ENCODE measurements around the gene PKMYT1.
"Not testable (repeated sequence)": the region's sequence is repeated elsewhere in the genome, so short reads cannot be mapped to it uniquely, and the experiment has no call there.

PKMYT1 gene

DNA sequence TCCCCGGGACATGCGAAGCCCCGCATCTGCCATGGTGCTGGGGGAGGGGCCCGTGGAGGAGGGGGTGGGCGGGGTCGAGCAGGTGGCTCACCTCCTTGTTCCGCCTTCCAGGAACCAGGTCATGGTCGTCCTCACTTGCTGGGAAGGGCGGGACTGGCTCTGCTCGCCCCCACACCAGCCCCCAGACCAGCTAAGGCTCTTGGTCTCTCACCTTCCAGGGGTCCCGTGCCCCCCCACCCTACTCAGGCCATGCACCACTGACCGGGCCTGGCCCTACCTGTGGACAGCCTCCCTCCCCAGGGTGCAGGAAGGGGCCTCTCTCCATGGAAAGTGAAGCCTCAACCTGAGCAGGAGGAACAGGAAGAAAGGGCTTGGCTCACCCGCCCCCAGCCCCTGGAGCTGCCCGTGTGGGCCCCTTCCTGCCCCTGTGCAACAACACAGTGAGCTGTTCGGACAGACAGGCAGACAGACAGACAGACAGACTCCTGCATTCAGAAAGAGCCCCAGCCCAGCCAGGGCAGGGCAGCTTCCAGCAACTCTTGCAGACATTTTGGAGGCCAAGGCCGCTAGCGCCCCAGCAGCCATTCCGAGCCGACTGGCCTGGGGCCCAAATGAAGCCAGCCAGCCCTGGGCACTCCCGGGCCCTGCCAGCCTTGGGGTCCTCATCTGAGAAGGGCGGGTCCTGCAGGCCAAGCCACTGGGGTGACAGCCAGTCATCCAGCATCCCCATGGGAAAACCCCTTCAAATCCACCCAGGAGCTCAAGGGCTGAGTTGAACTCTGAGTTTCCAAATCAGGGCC, 24.3 kb downstream of the PKMYT1 start:
- no peak for DNase-seq

DNA sequence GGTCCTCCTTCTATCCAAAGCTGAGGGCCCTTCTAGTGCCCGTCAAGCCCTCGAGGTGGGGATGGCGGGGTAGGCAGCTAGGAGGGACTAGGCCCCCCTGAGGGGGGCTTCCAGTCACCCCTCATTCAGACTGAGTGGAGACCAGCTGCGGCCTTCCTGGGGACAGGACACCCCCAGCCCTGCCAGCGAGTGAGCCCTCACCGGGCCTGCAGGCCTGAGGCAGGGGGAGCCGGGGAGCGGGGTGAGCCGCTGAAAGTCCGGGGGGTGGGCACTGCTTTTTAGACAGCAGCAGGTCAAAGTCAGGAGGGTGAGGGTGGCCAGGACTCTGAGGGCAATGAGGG, 24.8 kb downstream of the PKMYT1 start:
- DNase-seq, result no peak

DNA sequence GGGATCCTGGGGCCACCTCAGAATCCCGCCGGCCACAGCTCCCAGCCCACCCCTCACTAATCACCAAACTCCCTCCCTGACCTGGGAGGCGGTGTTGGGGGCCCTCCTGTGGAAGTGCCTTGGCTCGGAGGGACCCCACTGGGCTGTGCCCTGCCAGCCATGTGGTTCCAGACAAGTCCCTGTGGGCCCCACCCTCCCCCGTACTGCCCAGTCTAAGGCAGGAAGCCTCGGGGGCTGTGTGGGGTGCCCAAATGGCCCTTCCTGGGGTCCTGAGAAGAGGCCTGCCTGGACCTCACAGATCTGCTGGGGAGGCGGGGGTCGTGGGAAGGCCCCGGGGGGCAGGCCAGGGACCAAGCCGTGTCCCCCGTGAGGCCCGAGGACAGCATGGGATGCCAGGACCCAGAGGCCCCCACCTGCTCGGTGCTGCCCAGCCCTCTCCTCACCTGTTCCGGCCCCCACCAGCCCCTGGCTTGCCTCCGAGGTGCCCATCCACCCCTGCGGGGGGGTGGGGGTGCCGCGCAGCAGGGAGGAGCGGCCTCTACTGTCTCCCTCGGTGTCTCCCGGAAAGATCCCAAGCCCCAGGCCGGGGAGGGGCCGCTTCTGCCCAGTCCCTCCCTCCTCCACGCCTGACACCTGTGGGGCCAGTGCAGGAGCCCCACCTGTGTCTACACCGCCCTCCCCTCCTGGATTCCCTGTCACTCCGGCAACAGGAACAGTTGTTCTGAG, 25.4 kb downstream of the PKMYT1 start:
- no peak for DNase-seq

DNA sequence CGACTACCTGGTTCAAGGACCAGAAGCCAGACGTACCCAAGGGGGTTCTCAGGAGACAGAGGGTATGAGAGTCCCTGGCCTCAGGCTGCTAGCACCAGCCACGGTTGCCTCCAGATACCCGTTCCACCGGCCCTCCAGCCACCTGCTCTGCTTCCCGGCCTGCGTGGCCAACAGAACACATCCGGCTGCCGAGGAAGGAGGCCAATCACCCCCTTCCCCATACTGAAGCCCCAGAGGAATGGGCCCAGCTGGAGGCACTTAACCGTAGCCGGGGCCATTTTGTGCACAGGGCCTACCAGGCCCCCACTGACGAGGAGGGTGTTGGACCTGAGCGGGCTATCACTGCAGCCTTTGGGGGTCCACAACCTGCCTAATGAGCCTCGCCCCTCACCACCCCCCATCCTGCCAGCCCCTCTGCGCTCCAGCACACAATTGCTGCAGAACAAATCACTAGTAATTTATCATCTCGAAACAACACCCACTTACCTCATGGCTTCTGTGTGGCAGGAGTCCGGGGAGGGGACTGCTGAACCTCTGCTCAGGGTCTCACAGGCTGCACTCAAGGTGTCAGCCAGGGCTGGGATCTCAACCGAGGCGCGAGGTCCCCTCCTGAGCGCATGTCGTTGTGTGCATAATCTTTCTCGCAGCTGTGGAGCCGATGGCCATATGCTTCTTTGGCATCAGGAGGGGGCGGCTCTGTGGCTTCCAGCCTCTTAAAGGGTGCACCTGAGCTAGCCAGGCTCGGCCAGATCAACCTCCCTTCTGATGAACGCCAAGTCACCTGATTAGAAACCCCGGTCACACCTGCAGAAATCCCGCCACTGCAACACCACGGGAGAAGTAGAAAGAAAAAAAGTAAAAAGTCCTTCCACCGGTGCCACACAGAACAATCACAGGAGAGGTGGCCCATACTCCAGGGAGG, 26.3 kb downstream of the PKMYT1 start:
- peak; percentile 28 for DNase-seq

DNA sequence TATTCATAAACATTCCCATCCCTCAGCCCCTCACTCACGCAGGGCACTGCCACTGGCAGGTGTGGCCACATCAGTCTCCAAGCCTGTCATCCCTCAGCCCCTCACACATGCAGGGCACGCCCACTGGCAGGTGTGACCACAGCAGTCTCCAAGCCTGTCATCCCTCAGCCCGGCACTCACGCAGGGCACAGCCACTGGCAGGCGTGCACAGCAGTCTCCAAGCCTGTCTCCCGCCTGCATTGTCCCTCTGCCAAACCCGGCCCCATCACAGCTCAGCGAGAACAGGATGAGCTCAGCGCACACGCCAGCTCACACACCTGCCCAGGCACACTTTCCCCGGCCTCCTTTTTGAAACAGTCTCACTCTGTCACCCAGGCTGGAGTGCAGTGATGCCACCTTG, 27.6 kb downstream of the PKMYT1 start:
- no peak for DNase-seq

DNA sequence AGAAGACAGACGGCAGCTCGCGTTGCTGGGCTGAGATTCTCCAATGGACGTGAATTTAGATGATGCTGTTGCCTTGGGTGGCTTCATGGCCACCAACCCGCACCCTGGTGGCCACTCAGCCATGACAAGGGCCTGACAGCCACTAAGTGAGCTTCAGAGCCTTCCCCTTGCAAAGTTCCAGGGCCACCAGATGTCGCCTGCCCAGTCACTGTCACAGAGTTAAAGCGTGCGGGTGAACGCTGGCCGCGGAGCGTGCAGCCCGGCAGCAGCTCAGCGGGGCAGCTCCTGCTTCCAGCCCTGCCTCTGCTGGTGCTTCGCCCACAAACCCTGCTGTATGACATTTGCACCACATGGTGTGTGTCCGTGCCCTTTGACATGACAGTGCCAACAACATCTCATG, 29.5 kb downstream of the PKMYT1 start:
- no peak for DNase-seq

DNA sequence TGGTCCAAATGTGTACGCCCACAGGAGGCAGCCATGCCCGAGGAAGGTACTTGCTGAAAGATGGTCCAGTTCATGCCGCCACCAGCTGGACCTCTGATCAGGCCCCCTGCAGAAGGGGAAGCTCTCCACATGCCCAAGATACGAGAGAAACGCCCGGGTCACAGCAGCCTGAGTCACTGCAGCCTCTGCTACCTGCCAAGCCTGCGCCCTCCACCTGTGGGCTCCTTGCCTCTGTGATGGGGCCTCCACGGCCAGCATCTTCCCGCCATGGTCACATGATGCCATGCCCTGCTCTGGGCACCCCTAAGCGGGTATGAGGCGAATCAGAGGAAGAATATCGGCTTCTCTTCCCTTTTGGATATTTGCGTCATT, 29.9 kb downstream of the PKMYT1 start:
- DNase-seq, result no peak

DNA sequence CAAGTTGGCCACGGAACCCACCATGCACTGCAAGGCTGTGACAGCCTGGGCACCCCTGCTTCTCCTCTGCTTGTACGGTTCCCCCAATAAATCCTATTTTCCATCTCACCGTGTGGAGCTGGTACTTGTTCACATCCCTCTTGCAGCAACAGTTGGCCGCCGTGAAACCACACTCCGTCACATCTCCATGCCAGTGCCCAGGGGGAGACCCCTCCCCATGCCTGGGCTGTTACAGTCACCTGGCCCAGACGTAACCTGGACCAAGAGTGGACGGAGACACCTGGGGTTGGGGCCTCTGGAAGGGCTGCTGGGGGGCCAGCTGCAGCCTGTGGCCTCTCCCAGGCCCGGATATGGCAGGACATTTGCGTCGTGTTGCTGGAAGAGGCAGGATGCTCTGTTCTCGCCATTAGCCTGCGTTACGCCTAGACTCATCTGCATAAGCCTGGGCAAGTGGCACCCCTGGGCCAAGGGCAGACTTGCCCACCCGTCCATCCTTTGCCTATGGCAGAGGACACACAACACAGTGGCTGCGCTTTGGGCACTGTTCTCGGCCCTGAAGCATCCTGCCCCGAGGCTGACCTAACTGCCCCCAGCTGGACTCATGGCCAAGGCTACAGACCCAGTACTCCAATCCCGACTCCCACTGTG, 30.4 kb downstream of the PKMYT1 start:
- DNase-seq, result no peak

DNA sequence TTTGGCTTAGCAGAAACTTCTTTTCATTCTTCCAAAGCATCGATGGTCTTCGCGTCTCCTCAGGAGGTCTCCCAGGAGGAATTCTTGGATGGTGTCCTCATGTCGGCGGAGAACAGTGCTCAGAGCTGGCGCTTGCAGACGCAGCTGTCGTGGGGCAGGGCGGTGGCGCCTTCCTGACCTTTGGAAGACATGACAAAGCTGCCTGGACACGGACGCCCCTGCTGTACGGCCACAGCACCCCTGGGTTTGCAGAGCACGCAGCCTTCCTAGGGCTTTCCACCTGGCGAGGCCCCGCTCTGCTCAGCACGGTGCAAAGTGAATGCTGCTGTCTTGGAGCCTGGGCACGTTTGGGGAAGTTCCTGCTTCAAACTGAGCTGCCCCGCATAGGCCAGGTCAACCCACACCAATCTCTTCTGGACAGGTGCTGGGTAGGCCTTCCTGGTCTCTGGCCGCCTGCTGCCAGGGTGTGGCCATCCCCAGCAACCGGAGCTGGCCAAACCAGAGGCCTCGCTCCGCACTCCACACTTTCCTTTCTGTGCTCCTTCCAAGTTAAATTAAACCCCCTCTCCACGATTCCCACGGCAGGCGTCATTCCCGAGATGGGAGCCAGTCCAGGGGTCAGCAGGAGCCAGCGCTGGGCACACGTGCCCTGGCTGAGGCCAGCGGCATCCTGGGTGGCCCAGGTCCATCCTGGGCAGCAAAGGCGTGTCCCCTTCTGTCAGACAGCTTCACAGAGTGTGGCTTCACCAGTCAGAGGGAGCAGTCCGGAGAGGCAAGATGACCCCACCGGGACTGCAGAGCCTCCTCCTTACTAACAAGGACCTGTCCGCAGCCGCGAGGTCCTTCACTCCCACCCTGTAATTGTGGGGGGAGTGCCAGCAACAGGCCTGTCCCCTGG, 31.2 kb downstream of the PKMYT1 start:
- no peak for DNase-seq

DNA sequence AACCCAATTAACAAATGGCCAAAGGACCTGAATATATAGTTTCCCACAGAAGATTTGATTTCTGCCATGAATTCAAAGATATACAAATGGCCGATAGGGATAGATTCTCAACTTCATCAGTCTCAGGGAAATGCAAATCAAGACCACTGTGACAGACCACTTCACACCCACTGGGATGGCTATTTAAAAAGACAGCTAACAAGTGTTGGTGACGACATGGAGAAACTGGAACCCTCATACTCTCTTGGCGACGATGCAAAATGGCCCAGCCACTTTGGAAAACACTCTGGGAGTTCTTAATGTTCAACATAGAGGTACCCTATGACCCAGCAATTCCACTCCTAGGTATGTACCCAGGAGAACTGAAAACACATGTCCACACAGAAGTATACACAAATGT, 33.6 kb downstream of the PKMYT1 start:
- no peak for DNase-seq

DNA sequence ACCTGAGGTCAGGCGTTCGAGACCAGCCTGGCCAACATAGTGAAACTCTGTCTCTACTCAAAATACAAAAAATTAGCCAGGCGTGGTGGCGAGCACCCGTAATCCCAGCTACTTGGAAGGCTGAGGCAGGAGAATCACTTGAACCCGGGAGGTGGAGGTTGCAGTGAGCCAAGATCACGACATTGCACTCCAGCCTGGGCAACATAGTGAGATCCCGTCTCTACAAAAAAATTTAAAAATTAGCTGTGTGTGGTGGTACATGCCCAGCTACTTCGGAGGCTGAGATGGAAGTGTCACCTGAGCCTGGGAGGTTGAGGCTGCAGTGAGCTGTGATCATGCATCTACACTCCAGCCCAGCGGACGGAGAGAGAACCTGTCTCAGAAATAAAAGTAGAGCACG, 36.5 kb downstream of the PKMYT1 start:
- not testable (repeated sequence) for DNase-seq

DNA sequence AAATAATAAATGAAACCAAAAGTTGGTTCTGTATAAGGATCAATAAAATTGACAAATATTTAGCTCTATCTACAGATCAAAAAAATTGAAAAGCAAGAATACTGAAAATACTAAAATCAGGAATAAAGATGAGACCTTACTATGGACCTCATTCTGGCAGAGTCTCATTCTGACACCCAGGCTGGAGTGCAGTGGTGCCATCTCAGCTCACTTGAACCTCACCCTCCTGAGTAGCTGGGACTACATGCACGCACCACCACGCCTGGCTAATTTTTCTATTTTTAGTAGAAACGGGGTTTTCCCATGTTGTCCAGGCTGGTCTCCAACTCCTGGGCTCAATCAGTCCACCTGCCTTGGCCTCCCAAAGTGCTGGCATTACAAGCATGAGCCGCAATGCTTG, 38.2 kb downstream of the PKMYT1 start:
- no peak for DNase-seq

DNA sequence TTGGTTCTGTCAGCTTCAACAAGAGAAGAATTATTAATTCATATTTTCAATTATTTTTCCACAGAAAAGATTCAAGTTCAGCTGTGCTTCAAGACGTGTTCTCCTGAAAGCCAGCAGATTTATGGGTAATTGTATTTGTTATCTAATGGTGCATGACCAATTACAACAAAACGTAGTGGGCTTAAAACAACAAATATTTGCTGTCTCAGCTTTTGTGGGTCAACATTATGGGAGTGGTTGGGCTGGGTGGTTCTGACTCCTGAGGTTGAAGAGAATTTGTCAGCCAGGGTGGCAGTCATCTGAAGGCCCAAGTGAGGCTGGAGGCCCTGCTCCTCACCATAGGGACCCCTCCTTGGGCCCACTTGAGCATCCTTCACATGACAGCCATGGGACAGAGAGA, 40.3 kb downstream of the PKMYT1 start:
- DNase-seq, result no peak

DNA sequence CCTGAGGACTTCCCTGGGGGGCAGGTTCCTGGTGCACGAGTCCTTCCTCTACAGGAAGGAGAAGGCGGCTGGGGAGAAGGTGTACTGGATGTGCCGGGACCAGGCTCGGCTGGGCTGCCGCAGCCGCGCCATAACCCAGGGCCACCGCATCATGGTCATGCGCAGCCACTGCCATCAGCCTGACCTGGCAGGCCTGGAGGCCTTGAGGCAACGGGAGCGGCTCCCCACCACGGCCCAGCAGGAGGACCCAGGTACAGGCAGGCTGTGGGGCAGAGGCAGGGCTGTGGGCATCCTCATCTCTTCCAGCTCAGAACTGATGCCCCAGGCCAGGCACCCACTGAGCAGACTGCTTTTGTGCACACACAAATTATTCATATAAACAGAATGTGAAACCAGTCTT, 42.0 kb downstream of the PKMYT1 start:
- DNase-seq, result no peak

DNA sequence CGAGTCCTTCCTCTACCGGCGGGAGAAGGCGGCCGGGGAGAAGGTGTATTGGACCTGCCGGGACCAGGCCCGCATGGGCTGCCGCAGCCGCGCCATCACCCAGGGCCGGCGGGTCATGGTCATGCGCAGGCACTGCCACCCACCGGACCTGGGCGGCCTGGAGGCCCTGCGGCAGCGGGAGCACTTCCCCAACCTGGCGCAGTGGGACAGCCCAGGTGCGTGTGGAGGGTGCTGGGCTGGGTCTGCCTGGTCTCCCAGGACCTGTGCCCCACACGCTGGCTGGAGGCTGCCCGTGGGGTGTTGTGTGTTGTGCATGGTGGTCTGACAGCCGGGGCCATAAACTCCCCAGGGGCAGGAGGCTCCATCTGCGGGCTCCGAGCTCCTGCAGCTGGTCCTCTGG, 43.1 kb downstream of the PKMYT1 start:
- no peak for DNase-seq

DNA sequence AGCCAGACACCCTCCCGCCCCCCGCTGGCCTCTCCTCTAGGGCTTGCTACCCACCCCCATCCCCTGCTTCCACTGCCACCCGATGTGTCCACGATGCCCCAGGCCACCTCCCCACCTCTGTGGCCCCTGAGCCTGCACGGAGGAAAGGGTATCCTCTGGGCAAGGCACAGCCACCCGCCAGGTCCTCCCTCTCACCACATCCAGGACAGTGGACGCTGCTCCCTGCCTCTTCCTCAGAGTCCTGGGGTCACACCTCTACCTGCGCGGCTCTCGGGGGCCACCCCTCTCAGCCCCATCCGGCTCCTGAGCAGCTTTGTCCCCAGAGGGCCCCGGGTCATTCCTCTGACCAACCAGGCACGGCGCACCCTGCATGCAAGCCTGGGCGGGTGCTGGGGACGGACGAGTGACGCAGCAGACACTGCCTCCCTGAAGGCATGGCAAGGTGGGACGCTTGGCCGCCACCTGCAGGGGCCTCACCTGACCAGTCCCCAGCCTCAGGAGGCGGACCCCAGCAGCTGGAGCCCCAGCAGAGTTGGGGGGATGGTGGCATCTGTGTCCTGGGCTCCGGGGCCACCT, 43.7 kb downstream of the PKMYT1 start:
- no peak for DNase-seq

DNA sequence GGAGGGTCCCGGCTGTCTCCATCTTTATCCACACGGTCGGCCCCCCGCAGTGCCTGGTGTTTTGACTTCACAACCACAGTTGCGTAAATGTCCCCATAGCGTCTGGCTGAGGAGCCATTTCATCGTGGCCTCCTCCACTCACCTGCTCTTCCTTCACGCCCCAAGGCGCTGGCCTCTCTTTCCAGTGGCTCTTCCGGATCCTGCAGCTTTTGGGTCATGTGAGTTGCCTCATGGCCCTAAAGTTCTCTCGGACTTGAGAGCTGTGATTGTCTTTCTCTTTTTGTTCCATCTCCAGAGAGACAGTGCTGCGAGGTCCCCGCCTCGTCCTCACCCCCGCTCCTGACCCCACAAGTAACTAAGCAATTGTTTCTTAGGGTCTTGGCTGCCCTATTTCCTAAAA, 45.8 kb downstream of the PKMYT1 start:
- DNase-seq, result no peak

DNA sequence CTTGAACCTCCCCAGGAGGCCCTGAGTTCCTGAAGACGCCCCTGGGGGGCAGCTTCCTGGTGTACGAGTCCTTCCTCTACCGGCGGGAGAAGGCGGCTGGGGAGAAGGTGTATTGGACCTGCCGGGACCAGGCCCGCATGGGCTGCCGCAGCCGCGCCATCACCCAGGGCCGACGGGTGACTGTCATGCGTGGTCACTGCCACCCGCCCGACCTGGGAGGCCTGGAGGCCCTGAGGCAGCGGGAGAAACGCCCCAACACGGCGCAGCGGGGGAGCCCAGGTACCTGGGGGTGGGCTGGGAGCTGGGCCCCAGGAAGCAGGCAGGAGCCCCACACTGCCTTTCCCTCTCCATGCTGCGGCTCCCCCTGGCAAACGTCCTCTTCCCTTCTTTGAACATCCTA, 46.5 kb downstream of the PKMYT1 start:
- DNase-seq, result no peak

DNA sequence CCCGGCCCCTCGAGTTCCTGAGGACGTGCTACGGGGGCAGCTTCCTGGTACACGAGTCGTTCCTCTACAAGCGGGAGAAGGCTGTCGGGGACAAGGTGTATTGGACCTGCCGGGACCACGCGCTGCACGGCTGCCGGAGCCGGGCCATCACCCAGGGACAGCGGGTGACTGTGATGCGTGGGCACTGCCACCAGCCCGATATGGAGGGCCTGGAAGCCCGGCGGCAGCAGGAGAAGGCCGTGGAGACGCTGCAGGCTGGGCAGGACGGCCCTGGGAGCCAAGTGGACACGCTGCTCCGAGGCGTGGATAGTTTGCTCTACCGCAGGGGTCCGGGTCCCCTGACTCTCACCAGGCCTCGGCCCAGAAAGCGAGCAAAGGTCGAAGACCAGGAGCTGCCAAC, 47.1 kb downstream of the PKMYT1 start:
- no peak for DNase-seq

DNA sequence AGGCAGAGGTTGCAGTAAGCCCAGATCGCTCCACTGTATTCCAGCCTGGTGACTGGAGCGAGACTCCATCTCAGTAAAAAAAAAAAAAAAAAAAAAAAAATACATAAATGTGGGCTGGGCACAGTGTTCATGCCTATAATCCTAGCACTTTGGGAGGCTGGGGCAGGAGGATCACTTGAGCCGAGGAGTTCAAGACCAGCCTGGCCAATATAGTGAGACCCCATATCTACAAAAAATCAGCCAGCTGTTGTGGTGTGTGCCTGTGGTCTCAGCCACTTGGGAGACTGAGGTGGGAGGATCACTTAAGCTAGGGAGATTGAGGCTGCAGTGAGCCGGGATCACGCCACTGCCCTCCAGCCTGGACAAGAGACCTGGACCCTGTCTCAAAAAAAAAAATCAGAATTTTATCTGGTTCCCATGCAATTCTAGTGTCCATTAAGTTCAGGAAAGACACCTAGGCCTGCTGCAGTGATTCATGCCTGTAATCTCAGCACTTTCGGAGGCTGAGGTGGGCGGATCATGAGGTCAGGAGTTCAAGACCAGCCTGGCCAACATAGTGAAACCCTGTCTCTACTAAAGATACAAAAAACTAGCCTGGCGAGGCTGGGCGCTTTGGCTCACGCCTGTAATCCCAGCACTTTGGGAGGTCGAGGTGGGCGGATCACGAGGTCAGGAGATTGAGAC, 48.9 kb downstream of the PKMYT1 start:
- not testable (repeated sequence) for DNase-seq

DNA sequence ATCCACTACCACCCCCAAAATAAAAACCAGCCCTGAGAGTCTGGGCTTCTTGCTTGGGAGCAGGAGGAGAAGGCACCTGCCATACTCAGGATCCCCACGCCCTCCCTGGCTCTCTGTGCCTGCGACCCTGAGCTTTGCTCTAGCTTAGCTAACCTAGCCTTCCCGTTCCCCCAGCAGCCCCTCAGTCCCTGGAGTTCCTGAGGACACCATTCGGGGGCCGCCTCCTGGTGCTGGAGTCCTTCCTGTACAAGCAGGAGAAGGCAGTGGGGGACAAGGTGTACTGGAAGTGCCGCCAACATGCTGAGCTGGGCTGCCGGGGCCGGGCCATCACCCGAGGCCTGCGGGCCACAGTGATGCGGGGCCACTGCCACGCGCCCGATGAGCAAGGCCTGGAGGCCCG, 50.0 kb downstream of the PKMYT1 start:
- no peak for DNase-seq
